Measurements from ENCODE around the gene SLC29A3. TPM values are rescaled to one million over a fixed set of nuclear protein-coding genes. Genes with fewer than 3 reads are reported as not detected.

The SLC29A3 gene
- total and polyA plus RNA-seq, 2 of the 8 experiments (the other 6 are each of a cell fraction or from before 2014, with no cell fraction given): 14.0 to 24.6 TPM

DNA sequence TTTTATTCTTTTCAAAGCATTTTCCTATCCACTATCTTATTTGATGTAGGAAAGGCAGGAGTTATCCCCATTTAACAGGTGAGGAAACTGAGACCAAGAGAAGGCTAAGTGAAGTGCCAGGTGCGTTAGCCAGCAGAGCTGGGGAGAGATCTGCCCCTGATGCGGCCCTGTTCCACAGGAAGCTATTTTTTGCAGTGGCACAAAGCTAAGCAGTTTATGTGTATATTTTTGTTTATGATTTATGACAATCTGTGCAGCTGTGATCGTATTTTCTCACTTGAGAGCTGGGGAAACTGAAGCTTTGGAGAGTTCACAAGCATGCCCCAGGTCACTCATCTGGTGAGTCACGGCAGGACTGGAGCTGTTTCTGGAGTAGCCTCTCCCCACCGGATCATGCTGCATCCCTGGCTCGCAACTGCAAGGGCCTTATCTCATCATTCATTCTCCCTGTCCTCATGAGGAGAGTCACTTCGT, 38.8 kb downstream of the SLC29A3 start (continued):
- TF ChIP-seq JUND (IDR thresholded peaks at IDR 0.05; ENCODE audit: low read length): no peak
- no peak for TF ChIP-seq USF2 (IDR thresholded peaks at IDR 0.05; ENCODE audit: low read length)
- TF ChIP-seq TCF12 (IDR thresholded peaks at IDR 0.05; ENCODE audit: low read depth, low read length): no peak
- TF ChIP-seq, protein P1, sequence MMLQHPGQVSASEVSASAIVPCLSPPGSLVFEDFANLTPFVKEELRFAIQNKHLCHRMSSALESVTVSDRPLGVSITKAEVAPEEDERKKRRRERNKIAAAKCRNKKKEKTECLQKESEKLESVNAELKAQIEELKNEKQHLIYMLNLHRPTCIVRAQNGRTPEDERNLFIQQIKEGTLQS (IDR thresholded peaks at IDR 0.05; ENCODE audit: insufficient read depth, low read depth, low read length): no peak
- TF ChIP-seq SP2 (IDR thresholded peaks at IDR 0.05; ENCODE audit: low read length): no peak

Measured in H1 (cell line).